HepG2 (cell line): Measurements from ENCODE around the gene IQGAP3.

ENCODE experiments used
- POLR2AphosphoS5 ChIP-seq: IDR thresholded peaks from 2 replicates; pipeline ENCODE4 v1.6.1; 2012; ENCODE audit warnings: low read depth, low read length
- THAP11 ChIP-seq: IDR thresholded peaks from 2 replicates; pipeline ENCODE4 v1.6.1; 2016; ENCODE audit warnings: missing biosample characterization, missing genetic modification reagents

DNA sequence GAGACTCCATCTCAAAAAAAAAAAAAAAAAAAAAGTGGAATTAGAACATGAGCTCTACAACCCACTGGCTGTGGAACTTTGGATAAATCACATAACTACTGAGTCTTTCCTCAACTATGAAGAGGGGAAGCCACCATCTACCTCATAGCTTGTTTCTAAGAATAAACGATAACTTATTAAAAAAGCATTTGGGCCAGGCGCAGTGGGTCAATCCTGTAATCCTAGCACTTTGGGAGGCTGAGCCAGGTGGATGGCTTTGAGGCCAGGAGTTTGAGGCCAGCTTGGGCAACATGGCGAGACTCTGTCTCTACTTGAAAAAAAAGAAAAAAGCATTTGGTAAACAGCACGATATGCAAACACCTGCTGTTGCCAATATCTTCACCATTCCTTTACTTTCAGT is 40.0 kb downstream of the IQGAP3 start:
- TF ChIP-seq POLR2AphosphoS5 (no peak), THAP11 (no peak)
